Inflammatory macrophage treated with lipopolysaccharide for 1 hour (primary cell): Measurements from ENCODE around the gene ARHGAP8.
"Not testable (repeated sequence)": the region's sequence is repeated elsewhere in the genome, so short reads cannot be mapped to it uniquely, and the experiment has no call there.

ENCODE experiments used
- DNase-seq, 2 donors: peaks; one replicate each; pipeline ENCODE4 v3.0.0-alpha.2; 2020 to 2022

Gene ARHGAP8

DNA sequence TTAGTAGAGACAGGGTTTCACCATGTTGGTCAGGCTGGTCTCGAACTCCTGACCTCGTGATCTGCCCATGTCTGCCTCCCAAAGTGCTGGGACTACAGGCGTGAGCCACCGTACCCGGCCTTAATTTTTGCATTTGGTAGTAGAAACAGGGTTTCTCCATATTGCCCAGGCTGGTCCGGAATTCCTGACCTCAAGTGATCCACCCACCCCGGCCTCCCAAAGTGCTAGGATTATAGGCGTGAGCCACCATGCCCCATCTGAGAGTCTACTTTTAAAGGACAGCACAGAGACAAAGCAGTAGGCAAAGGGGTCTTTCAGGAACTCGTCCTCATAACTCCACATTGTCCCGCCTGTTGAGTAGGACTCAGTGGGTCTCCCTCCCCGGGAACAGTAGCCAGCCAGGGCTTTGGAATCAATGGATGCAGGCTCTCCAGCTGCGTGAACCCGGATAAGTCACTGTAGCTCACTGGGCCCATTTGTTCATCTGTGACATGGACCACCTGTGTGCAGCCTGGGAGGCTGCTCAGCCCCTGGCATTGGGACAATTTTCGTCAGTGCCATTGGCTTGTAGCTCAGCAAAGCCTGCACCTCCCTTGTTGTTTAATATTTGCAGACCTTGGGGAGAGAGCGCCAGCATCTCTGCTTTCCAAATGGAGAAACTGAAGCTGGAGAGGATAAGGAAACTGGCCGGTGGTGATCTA, 86.1 kb downstream of the ARHGAP8 start:
- no peak for DNase-seq

GRCh38 chr22:44839061-44839460, 86.7 kb downstream of the ARHGAP8 start:
- DNase-seq, result no peak

DNA sequence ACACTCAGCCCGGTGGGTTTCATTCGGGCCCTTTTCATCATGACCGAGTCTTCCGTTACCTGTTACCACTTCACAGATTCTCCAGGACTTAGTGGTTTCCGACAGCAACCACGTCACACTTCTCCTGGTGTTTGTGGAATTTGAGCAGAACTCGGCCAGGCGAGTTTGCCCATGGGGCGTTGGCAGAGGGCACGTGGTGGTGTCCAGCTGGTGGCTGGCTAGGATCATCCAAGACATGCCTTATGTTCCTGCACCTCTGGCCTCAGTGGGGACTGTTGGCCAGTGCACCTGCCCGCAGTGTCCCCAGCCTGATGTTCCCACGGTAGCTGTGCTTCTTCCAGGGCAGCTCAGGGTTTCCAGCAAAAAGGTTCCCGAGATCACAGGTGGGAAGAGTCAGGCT, 87.3 kb downstream of the ARHGAP8 start:
- DNase-seq, result no peak

GRCh38 chr22:44840611-44841322, 88.4 kb downstream of the ARHGAP8 start:
- DNase-seq, result no peak

GRCh38 chr22:44842417-44842816, 90.0 kb downstream of the ARHGAP8 start:
- DNase-seq, result no peak

DNA sequence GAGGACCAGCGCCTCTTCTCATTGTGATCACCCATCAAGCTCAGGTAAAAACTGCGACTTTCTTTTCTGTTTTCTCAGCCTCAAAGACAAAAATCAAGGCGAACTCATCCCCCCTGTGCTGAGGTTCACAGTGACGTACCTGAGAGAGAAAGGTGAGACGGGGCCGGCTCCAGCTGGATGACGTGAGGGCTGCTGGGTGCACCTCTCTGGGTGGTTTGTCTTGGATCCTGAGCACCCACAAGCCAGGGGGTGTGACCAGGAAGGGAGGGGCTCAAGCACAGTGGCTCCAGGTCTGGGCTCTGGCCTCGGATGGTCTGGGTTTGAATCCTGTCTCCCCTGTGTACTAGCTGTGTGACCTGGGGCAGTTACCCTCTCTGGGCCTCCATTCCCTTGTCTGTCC, 92.8 kb downstream of the ARHGAP8 start:
- no peak for DNase-seq

- DNase-seq, result no peak
Observed at GRCh38 chr22:44845796-44846720, 93.7 kb downstream of the ARHGAP8 start.

DNA sequence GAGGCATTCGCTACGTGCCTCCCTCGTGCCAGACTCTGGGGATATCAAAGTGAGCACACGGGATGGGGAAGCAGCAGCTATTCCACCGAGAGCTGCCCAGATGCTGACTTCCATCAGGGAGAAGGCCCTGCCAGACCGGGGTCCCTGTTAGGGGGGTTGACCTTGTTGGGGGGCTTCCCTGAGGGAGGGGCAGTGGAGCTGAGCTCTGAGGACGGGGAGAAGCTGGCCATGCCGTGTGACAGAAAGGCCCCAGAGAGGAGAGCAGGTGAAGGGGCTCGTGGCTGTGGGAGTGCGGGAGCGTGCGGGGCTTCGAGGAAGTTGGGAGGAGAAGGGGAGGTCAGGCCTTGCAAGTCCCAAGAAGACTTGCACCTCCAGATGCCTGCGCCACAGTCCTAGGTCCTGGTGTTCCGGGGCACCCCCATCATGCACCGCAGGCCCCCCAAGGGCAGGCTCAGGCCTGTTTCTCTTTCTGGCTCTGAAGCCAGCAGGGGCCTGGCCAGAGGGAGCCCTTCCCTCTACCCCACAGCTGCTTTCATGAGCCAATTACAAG, 94.4 kb downstream of the ARHGAP8 start:
- DNase-seq, result no peak

DNA sequence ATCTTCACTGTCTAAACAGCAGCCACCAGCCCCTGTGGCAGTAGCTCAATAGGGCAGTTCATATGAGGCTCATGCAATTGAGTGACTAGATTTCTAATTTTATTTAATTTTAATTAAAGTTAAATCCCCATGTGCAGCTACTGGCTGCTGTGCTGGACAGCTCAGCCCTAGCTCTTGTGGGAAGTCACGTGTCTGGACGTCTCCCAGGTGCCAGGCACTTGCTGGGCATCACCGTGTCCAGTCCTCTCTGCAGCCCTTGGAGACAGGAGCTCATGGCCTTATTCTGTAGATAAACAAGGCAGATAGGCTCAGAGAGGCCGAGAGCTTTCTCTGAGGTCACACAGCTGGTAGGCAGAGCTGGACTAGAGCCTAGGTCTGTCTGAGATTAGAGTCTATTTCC, 95.0 kb downstream of the ARHGAP8 start:
- DNase-seq, result no peak

- DNase-seq, result no peak
Observed at GRCh38 chr22:44847892-44848291, 95.5 kb downstream of the ARHGAP8 start.

- DNase-seq, result no peak
Observed at GRCh38 chr22:44848296-44848741, 95.9 kb downstream of the ARHGAP8 start.

- no peak for DNase-seq
Observed at GRCh38 chr22:44848791-44849420, 96.5 kb downstream of the ARHGAP8 start.

DNA sequence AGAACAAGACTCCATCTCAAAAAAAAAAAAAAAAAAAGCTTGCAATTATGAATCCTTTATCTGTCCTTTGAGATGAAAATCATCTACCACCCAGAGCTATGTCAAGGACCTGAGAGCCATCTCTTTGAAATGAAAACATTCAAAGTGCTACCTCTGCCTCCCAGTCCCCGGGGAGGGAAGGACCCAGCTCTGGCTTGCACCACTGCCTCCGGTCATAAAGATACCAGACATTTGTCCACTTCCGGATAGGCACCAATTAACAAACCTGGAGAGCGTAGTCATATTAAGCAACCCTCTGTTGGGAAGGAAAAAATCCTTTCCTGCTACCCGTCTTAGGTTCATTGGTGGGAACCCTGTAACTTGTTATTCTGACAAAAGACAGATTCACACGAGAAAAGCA, 98.6 kb downstream of the ARHGAP8 start:
- DNase-seq, result no peak

GRCh38 chr22:44854641-44855040, 102.3 kb downstream of the ARHGAP8 start:
- not testable (repeated sequence) for DNase-seq

DNA sequence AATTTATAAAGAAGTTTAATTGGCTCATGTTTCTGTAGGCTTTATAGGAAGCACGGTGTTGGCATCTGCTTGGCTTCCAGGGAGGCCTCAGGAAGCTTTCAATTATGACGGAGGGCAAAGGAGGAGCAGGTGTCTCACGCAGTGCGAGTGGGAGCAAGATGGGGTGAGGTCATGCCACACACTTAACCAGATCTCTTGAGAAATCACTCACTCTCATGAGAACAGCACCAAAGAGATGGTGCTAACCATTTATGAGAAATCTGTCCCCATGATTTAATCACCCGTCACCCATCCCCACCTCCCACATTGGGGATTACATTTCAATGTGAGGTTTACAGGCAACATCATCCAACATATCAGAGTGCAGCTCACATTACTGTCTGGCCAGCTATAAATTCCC, 103.5 kb downstream of the ARHGAP8 start:
- DNase-seq, result no peak

DNA sequence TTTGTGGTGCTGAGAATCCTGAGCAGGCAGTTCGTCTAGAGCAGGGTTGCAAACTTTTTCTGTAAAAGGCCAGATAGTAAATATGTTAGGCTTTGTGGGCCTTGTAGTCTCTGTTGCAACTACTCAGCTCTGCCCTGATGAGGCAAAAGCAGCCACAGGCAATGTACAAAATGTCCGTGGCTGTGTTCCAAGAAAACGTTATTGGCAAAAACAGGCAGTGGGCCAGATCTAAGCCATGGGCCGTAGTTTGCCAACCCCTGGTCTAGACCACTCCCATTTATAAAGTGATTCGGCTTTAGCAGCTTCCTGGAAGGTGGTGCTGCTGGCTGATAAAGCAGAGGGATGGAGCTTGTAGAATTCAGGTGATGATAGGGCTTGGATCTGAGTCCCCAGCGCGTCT, 106.4 kb downstream of the ARHGAP8 start:
- DNase-seq, result not testable (repeated sequence)

GRCh38 chr22:44859641-44860040, 107.3 kb downstream of the ARHGAP8 start:
- DNase-seq, result no peak

- no peak for DNase-seq
Observed at GRCh38 chr22:44860311-44860710, 107.9 kb downstream of the ARHGAP8 start.

DNA sequence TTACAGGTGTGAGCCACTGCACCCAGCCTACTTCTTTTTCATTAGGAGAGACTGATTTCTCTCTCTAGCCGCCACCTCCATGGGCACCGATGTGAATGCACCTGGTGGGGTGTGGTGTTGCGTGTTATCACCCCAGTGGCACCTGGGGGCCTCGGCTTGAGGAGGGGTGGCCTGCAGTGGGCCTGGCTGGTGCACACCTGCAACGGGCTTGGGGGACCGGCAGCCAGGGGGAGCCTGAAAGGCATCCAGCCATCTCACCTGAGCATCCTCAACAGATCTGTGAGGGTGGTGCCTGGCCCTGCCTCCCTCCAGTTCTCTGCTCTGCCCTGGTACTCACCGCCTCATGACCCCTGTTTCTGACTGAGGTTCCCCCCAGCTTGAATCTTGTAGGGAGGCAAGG, 108.9 kb downstream of the ARHGAP8 start:
- no peak for DNase-seq

GRCh38 chr22:44862281-44862680, 109.9 kb downstream of the ARHGAP8 start:
- DNase-seq, result no peak

DNA sequence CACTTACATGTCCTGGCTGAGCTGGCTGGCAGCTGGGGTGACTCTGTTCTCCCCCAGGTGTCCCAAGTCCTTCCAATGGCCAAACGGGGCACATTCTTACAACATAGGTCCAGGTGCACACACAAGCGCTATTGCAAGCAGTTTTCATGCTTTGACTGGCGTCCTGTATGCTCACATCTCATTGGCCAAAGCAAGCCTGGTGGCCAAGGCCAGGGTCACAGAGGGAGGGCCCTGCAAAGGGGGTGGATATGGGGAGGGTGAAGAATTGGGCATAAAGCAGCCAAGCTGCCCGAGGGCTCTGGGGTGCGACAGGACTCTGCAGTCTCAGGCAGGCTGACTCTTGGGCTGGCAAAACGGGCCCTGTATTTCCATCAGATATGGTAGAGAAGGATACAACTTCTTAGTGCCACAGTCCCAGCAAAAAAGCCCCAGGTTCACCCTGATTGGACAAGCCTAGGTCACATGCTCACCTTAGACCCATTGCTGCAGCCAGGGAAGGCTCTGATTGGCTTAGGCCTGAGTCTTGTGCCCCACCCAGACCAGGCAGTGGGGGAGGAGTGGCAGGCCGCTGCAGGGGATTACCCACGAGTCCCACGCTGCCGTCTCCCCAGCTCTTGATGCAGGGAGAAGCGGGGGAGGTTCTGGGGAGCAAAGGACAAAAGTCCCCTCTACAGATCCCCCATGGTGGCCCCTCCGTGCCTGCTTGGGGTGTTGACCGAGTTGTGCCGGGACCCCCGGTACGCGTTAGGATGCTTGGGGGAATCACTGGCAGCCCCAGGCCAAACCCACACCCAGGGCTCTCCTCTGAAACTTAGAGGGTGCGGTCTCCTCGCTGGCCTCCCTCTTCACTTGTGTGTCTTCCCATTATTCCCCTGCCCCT, 110.8 kb downstream of the ARHGAP8 start:
- no peak for DNase-seq
